Dermis microvascular lymphatic vessel endothelial cell (primary cell): ENCODE measurements around the gene MYRIP. TPM values are rescaled to one million over a fixed set of nuclear protein-coding genes. Genes with fewer than 3 reads are reported as not detected.
"Not testable (repeated sequence)": the region's sequence is repeated elsewhere in the genome, so short reads cannot be mapped to it uniquely, and the experiment has no call there.

Experiments
- DNase-seq, 2 donors: peaks; one replicate each; pipeline versions ENCODE4 v3.0.0 to v3.0.0-alpha.2; 2010; ENCODE audit warnings: low read depth in 2 of 2
- total RNA-seq: library from RNA; depleted of rRNA; stranded (reverse); fragments of >200 nt; gene quantifications from 2 replicates; pipeline ENCODE4 v1.2.1, GENCODE V29; 2014

Gene MYRIP
- total RNA-seq: 5.0 and 9.2 TPM in 2 replicates

DNA sequence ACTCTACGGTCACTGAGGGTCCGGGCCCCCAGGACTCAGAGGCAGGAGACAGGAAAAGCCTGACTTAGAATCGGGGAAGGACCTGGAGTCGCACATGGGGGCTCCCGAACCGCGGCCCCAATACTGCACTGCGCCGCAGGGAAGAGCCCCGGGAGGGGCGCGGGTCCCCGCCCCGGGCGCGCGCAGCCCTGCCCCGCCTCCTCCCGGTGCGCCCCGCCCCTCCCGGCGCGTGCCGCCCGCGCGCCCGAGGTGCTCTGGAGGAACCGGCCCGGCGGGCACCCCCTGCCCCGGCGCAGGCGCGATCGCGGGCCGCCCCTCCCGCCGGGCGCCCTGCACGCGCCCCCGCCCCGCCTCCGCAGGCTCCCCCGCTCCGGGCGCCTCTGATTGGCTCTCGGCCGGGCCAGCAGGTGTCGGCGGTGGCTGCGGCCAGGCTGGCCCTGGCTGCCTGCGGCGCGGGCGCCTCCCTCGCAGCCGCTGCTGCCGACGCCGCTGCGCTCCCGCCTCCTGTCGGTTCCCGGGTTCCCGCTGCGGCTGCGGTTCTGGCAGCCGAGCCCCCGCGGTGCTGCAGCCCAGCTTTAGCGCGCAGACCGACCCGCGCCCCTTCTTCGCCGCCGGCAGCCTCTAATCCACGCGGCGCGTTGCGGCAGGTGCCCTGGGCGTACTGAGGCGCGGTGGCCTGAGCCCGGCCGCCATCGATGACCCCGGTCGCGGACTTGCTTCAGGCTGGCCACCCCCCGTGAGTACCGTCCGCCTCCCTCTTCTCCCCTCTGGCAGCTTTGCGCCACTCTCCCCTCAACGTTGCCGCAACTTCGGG lies at the start of gene MYRIP:
MYRIP (plus strand) TSS at position 429 of the 814 bp plus-strand sequence. CDS start 91,208 bp downstream, outside the sequence.
- DNase-seq: peak; percentile 43 to 84

GRCh38 chr3:39760325-39760724 lies 49.1 kb upstream of the MYRIP start:
- no peak for DNase-seq

GRCh38 chr3:39762537-39763070 lies 46.8 kb upstream of the MYRIP start:
- DNase-seq: no peak

DNA sequence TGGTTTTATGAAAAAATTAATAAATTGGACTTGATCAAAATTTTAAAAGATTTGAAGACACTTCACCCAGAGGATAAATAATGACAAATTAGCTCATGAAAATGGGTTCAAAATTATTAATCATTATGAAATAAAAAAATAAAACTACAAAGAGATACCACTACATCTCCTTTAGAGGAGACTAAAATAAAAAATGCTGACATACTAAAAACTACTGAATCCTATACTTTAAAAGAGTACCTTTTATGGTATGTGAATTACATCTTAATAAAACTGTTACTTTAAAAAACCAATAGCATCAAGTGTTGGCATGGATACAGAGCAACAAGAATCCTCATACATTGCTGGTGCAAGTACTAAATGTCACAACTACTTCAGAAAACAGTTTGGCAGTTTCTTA lies 46.0 kb upstream of the MYRIP start:
- no peak for DNase-seq

GRCh38 chr3:39765575-39765974 lies 43.8 kb upstream of the MYRIP start:
- DNase-seq: no peak

- no peak for DNase-seq
Measured at GRCh38 chr3:39766433-39766832, 43.0 kb upstream of the MYRIP start.

DNA sequence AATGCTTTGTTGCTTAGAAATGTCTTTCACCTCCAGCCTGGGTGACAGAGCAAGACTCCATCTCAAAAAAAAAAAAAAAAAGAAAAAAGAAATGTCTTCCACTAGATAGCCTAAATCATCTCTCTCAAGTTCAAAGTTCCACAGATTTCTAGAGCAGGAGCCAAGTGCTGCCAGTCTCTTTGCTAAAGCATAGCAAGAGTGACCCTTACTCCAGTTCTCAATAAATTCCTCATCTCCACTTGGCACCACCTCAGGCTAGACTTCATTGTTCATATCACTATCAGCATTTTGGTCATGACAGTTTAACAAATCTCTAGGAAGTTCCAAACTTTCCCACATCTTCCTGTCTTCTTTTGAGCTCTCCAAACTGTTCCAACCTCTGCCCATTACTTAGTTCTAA lies 42.5 kb upstream of the MYRIP start:
- not testable (repeated sequence) for DNase-seq

- not testable (repeated sequence) for DNase-seq
Measured at GRCh38 chr3:39778168-39778567, 31.2 kb upstream of the MYRIP start.

GRCh38 chr3:39779511-39780230 lies 29.7 kb upstream of the MYRIP start:
- no peak for DNase-seq

- no peak for DNase-seq
Measured at GRCh38 chr3:39780352-39780751, 29.1 kb upstream of the MYRIP start.

DNA sequence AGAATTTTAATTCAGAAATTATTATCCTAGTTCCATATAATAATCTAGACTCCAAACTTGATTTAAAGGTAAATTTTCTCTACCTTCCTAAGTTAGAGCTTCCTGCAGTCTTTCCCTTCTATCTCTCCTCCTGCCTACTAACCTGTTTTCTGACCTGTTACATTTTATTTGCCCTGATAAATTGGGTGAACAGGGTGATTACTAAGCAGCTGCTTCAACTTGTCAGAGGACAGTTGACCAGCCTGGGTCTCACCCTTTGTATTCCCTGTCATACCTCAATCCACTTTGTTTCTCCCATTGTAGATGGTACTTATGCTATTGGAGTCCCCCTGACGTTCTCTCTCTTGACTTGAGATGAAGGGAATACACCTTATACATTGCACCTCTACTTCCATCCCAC lies 28.4 kb upstream of the MYRIP start:
- no peak for DNase-seq

- no peak for DNase-seq
Measured at GRCh38 chr3:39781632-39782031, 27.8 kb upstream of the MYRIP start.

DNA sequence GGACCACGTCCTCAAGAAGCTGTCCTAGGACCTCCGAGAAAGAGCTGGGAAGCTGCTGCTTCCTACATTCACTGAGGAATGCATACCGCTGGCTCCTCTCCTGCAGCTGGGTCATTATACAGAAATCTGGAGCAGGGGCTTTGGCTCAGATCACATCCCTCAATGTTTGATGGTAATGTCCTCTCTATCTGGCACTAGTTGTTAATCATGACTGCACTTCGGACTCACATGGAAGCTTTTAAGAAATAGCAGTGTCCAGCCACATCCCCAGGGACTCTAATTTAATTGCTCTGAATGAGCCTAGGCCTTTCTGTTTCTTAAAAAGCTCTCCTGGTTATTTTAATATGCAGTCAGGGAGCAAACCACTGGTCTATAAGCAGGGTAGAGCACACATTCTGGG lies 25.7 kb upstream of the MYRIP start:
- no peak for DNase-seq

DNA sequence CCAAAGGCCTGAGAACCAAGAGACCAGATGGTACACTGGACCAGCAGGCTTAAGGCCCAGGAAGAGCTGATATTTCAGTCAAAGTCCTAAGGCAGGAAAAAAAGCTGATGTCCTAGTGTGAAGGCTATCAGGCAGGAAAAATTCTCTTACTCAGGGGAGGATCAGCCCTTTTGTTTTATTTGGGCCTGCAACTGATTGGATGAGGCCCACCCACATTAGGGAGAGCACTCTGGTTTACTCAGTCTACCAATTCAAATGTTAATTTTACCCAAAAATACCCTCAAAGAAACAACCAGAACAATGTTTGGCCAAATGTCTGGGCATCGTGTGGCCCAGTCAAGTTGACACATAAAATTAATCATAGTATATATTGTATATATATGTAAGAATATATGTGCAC lies 24.5 kb upstream of the MYRIP start:
- no peak for DNase-seq

DNA sequence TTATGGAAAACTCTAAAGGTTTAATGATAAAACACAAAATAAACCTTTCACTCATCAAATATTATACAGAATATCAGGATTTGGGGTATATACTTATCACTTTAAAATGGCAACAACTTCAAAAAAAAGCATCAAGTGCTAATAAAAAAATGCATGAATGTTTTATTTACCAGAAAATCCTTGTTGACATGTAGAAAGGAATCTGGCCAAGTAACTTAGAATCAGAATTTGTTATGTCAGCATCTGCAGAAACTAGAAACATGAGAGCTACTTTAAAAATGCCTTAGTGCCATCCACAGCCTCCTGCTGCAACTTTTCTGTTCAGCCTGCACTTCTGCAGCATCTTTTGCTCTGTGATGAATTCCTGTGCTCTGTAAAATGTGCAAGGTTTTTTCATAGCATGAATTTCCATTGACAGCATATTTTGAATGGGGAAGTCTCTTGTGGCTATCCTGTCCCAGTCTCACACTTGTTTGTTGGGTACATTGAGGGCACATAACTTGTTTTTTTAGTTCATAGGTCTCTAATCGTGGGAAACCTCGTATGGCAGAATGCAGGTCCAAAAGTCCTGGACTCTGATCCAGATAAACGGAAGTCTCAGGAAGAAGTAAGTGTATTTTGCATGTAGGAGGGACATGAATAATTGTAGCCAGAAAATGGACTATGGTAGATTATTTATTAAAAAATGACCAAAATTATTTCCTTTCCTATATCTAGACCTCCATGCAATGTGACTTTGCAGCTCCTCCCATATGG lies 21.1 kb upstream of the MYRIP start:
- DNase-seq: no peak

DNA sequence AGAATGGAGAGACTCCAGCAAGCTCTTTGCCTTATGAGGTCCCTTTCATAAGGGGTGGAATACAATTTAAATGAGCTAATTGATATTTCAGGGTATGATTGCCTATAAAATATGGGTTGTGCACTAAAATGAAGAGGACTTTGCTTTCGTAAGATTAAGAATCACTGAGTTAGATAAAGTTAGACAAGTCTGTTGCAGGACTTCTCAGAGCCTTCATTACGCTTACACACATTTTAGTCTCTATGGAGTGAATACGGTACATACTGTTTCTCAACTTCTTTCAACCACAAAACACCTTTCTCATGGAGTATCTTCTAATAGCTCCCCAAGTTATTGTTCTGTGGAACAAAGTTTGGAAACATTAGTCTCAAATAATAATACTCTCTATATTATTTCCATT lies 17.8 kb upstream of the MYRIP start:
- no peak for DNase-seq

DNA sequence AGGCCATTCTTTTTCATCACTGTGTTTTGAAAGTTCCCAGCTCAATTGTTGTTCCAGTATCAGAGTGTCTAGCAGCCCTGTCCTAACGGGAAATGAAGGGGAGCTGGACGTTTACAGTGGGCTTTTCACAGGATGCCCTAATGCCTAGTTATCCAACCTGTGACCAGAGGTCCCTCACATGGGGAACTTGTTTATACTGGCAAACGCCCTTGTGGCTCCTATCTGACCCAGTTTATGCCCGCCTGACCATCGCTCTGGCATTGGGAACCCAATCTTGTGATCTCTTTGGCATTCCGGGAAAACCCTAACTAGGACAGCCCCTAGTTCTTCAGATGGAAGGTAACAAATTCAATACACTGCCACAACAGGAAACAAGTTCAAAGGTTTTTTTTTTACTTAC lies 14.5 kb upstream of the MYRIP start:
- peak; percentile 7 to 46 for DNase-seq

GRCh38 chr3:39801216-39801615 lies 8.2 kb upstream of the MYRIP start:
- no peak for DNase-seq

DNA sequence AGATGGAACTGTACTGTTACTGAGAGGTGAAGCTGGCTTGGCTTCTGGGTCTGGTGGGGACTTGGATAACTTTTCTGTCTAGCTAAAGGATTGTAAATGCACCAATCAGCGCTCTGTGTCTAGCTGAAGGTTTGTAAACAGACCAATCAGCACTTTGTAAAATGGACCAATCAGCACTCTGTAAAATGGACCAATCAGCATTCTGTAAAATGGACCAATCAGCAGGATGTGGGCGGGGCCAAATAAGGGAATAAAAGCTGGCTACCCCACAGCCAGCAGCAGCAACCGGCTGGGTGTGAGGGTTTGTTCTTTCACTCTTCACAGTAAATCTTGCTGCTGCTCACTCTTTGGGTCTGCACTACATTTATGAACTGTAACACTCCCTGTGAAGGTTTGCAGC lies 6.9 kb upstream of the MYRIP start:
- DNase-seq: not testable (repeated sequence)

GRCh38 chr3:39803956-39804355 lies 5.5 kb upstream of the MYRIP start:
- no peak for DNase-seq

- DNase-seq: no peak
Measured at GRCh38 chr3:39804951-39805350, 4.5 kb upstream of the MYRIP start.

GRCh38 chr3:39805650-39806049 lies 3.8 kb upstream of the MYRIP start:
- no peak for DNase-seq
